WTC11 (cell line): Measurements from ENCODE around the gene SLC9A4. TPM values are rescaled to one million over a fixed set of nuclear protein-coding genes. Genes with fewer than 3 reads are reported as not detected.

Experiments used
- ATAC-seq: fragments of 200-7000 bp; cut with Tn5 transposase; 2 replicates; pipeline ENCODE4 v1.10.0; 2021; ENCODE audit warnings: mild to moderate bottlenecking, moderate library complexity
- CTCF ChIA-PET: fragments of 300-600 bp; sonication (Branson Sonifier 250); formaldehyde crosslinking; loops from one replicate; lab custom pipeline; 2021; ENCODE audit warnings: antibody characterized with exemption; lab: Charles Lee
- POLR2A ChIA-PET: fragments of 350-600 bp; sonication (Branson Sonifier 250); formaldehyde crosslinking; loops from one replicate; lab custom pipeline; 2021; ENCODE audit warnings: antibody characterized with exemption; lab: Charles Lee
- DNase-seq: peaks from one replicate; pipeline ENCODE4 v3.0.0; 2021; ENCODE audit warnings: low spot score
- H3K27ac Mint-ChIP-seq: 2 replicates; pipeline ENCODE4 v1.8.0; 2021; ENCODE audit warnings: mixed read lengths
- H3K27me3 Mint-ChIP-seq: 2 replicates; pipeline ENCODE4 v1.8.0; 2021; ENCODE audit warnings: low read depth, mild to moderate bottlenecking, moderate library complexity, mixed read lengths
- H3K36me3 Mint-ChIP-seq: 2 replicates; pipeline ENCODE4 v1.8.0; 2021; ENCODE audit warnings: mixed read lengths
- H3K4me1 Mint-ChIP-seq: 2 replicates; pipeline ENCODE4 v1.8.0; 2022; ENCODE audit warnings: mixed read lengths
- H3K4me3 Mint-ChIP-seq: 2 replicates; pipeline ENCODE4 v1.8.0; 2021; ENCODE audit warnings: mild to moderate bottlenecking, moderate library complexity, mixed read lengths
- H3K9me3 Mint-ChIP-seq: 2 replicates; pipeline ENCODE4 v1.8.0; 2021; ENCODE audit warnings: mixed read lengths
- CTCF ChIP-seq: fragments of 200-600 bp; IDR thresholded peaks from 2 replicates; pipeline ENCODE4 v1.8.0; 2022; ENCODE audit warnings: antibody characterized with exemption
- FOXP4 ChIP-seq: sonication (generic); formaldehyde crosslinking; IDR thresholded peaks from 2 replicates; pipeline ENCODE4 v1.8.0; 2022; ENCODE audit warnings: mild to moderate bottlenecking, missing genetic modification reagents
- GABPB1 ChIP-seq: sonication (generic); formaldehyde crosslinking; IDR thresholded peaks from 2 replicates; pipeline ENCODE4 v1.8.1; 2023; ENCODE audit warnings: mild to moderate bottlenecking, missing genetic modification reagents
- HMGA2 ChIP-seq: fragments of 250-450 bp; sonication (Bioruptor Pico); IDR thresholded peaks from 2 replicates; pipeline ENCODE4 v1.4.0; 2021; ENCODE audit warnings: mild to moderate bottlenecking, moderate library complexity
- MLX ChIP-seq: sonication (generic); formaldehyde crosslinking; IDR thresholded peaks from 2 replicates; pipeline ENCODE4 v1.8.1; 2023; ENCODE audit warnings: mild to moderate bottlenecking, missing genetic modification reagents, moderate library complexity
- NR1H2 ChIP-seq: sonication (generic); formaldehyde crosslinking; IDR thresholded peaks from 2 replicates; pipeline ENCODE4 v1.9.0; 2021; ENCODE audit warnings: mild to moderate bottlenecking, moderate library complexity, missing genetic modification reagents
- PREB ChIP-seq: sonication (generic); formaldehyde crosslinking; IDR thresholded peaks from 2 replicates; pipeline ENCODE4 v1.8.1; 2022; ENCODE audit warnings: mild to moderate bottlenecking, missing genetic modification reagents, moderate library complexity, borderline replicate concordance
- SMAD3 ChIP-seq: sonication (generic); formaldehyde crosslinking; IDR thresholded peaks from 2 replicates; pipeline ENCODE4 v1.8.0; 2022; ENCODE audit warnings: missing genetic modification reagents, mild to moderate bottlenecking, borderline replicate concordance
- ZMAT4 ChIP-seq: fragments of 250-450 bp; sonication (Bioruptor Pico); IDR thresholded peaks from 2 replicates; pipeline ENCODE4 v1.9.0; 2021; ENCODE audit warnings: mild to moderate bottlenecking
- ZNF317 ChIP-seq: sonication (generic); formaldehyde crosslinking; IDR thresholded peaks from 2 replicates; pipeline ENCODE4 v1.8.1; 2023; ENCODE audit warnings: low read depth, mild to moderate bottlenecking, moderate library complexity, missing genetic modification reagents, borderline replicate concordance
- ZNF396 ChIP-seq: fragments of 250-450 bp; sonication (Bioruptor Pico); IDR thresholded peaks from 2 replicates; pipeline ENCODE4 v1.8.0; 2021; ENCODE audit warnings: mild to moderate bottlenecking, moderate library complexity, borderline replicate concordance
- total RNA-seq: library from RNA; stranded (reverse); gene quantifications from 3 replicates; pipeline ENCODE4 v1.2.3, GENCODE V29; 2021

Gene SLC9A4
- total RNA-seq, 1 experiment from 2014 or later = 0.11 TPM

- POLR2A ChIA-PET = no interaction called here
- TF ChIP-seq ZMAT4 (CRISPR knock-in tag) = no peak
- no peak for TF ChIP-seq HMGA2 (CRISPR knock-in tag)
- TF ChIP-seq NR1H2 = no peak
- no peak for TF ChIP-seq ZNF396 (CRISPR knock-in tag)
- TF ChIP-seq FOXP4 (CRISPR knock-in tag) = no peak
- no peak overlapping the region for H3K4me3 Mint-ChIP-seq
These were observed 34.4 kb upstream of the SLC9A4 start for GRCh38 chr2:102438578-102438977.

GRCh38 chr2:102439065-102439695, 33.8 kb upstream of the SLC9A4 start:
- H3K27ac Mint-ChIP-seq = no peak overlapping the region
- no peak for TF ChIP-seq SMAD3
- no peak for TF ChIP-seq ZNF317
- TF ChIP-seq GABPB1 (CRISPR knock-in tag) = no peak
- TF ChIP-seq PREB (CRISPR knock-in tag) = no peak
- TF ChIP-seq MLX (CRISPR knock-in tag) = no peak
- no peak for TF ChIP-seq ZNF396 (CRISPR knock-in tag)
- no peak for ATAC-seq
- no peaks in the 10 kb centered on the region for H3K4me1 Mint-ChIP-seq
- no peak for DNase-seq
- no peaks in the 10 kb centered on the region for H3K36me3 Mint-ChIP-seq
- ChIA-PET CTCF (interaction anchor here (0.7 to 1.1 kb wide), 2 partner anchors 13 to 198 kb away, joined by 3 read pairs; no protein-coding TSS in a partner anchor), POLR2A (no interaction called here)
- no peaks in the 10 kb centered on the region for H3K9me3 Mint-ChIP-seq
- no peaks in the 10 kb centered on the region; the same call in 1 of the 2 replicates for H3K27me3 Mint-ChIP-seq
- H3K4me3 Mint-ChIP-seq = no peak overlapping the region

More at GRCh38 chr2:102438578-102438977, 34.4 kb upstream of the SLC9A4 start:
- no peaks in the 10 kb centered on the region for H3K36me3 Mint-ChIP-seq
- no peak overlapping the region for H3K27ac Mint-ChIP-seq
- ATAC-seq (no peak), DNase-seq (no peak)
- H3K9me3 Mint-ChIP-seq = no peaks in the 10 kb centered on the region
- no peaks in the 10 kb centered on the region for H3K4me1 Mint-ChIP-seq
- H3K27me3 Mint-ChIP-seq = no peaks in the 10 kb centered on the region; the same call in 1 of the 2 replicates
- CTCF ChIA-PET = no interaction called here

- Mint-ChIP-seq H3K27me3 (no peaks in the 10 kb centered on the region), H3K36me3 (no peaks in the 10 kb centered on the region), H3K27ac (no peak overlapping the region), H3K9me3 (no peaks in the 10 kb centered on the region), H3K4me1 (no peaks in the 10 kb centered on the region), H3K4me3 (no peak overlapping the region)
- ChIA-PET POLR2A (no interaction called here), CTCF (interaction anchor here (0.5 to 2.7 kb wide), 13 partner anchors 10 to 437 kb away, joined by 3 to 23 read pairs (median 4); partner anchors contain the start of genes IL18R1 and IL1R1)
- ATAC-seq = peak; percentile 72
- DNase-seq = peak; percentile 15
- TF ChIP-seq ZNF317 = no peak
- 0 out of 2 replicates have a peak, but pooled peaks have one; percentile 22 for TF ChIP-seq CTCF
These were observed 29.8 kb upstream of the SLC9A4 start for GRCh38 chr2:102442967-102443828.
